GM12878 (cell line): ENCODE results near the gene TMEM255A. TPM values are rescaled to one million over a fixed set of nuclear protein-coding genes. Genes with fewer than 3 reads are reported as not detected.

ENCODE experiments used
- ATAC-seq: fragments of 200-7000 bp; cut with Tn5 transposase; 3 replicates; pipeline ENCODE4 v1.9.1; 2020; ENCODE audit warnings: mild to moderate bottlenecking, moderate library complexity
- BruUV-seq: library from RNA; stranded (reverse); fragments of 400-500 nt; replicated peaks from 2 replicates; lab custom pipeline; 2021; lab: Mats Ljungman, UMichigan
- CTCF ChIA-PET: fragments of 300-600 bp; sonication (Branson Sonifier 250); formaldehyde crosslinking; extraction: SDS; loops from one replicate; lab custom pipeline; 2021; ENCODE audit warnings: inconsistent platforms; lab: Yijun Ruan, JAX
- POLR2A ChIA-PET: fragments of 350-600 bp; formaldehyde crosslinking; extraction: SDS; loops from one replicate; lab custom pipeline; 2021; ENCODE audit warnings: inconsistent platforms; lab: Charles Lee
- RAD21 ChIA-PET: fragments of 300-600 bp; sonication (Branson Sonifier 250); formaldehyde crosslinking; loops from one replicate; lab custom pipeline; 2023; ENCODE audit warnings: antibody characterized with exemption; ENCODE audit not compliant: unreplicated experiment; lab: Charles Lee
- SMC1A ChIA-PET: fragments of 300-600 bp; sonication (Branson Sonifier 250); formaldehyde crosslinking; loops from one replicate; lab custom pipeline; 2023; ENCODE audit not compliant: unreplicated experiment, uncharacterized antibody; lab: Charles Lee
- DNase-seq: peaks from one replicate; pipeline ENCODE4 v3.0.0-alpha.2; 2011; ENCODE audit warnings: low read depth, low spot score
- FAIRE-seq: peaks from 3 replicates; lab custom pipeline; 2011; peaks lifted over from hg19 to GRCh38; lab: Jason Lieb, UNC
- H2AFZ ChIP-seq: 2 replicates; pipeline ENCODE4 v1.6.0; 2011; ENCODE audit warnings: low read depth, low read length, control low read depth; ENCODE audit not compliant: control insufficient read depth
- H3K27ac ChIP-seq: 2 replicates; pipeline ENCODE4 v1.5.1; 2011; ENCODE audit warnings: control low read depth; ENCODE audit not compliant: control insufficient read depth, insufficient read depth
- H3K27me3 ChIP-seq, 2 experiments: replicated peaks in 1 of 2; 2 replicates each; pipeline versions ENCODE4 v1.6.0 to v1.6.1; 2011; ENCODE audit warnings: low read length in 1 of 2; ENCODE audit not compliant: control insufficient read depth in 2 of 2, insufficient read depth in 2 of 2
- H3K36me3 ChIP-seq, 2 experiments: 2 replicates each; pipeline ENCODE4 v1.5.1; 2011; ENCODE audit warnings: low read length in 1 of 2; ENCODE audit not compliant: control insufficient read depth in 2 of 2, insufficient read depth in 2 of 2
- H3K4me1 ChIP-seq: 2 replicates; pipeline ENCODE4 v1.6.1; 2011; ENCODE audit warnings: mild to moderate bottlenecking, low read length, moderate library complexity, mixed read lengths; ENCODE audit not compliant: control insufficient read depth, insufficient read depth
- H3K4me2 ChIP-seq: 2 replicates; pipeline ENCODE4 v1.6.0; 2011; ENCODE audit warnings: control low read depth; ENCODE audit not compliant: control insufficient read depth, insufficient read depth
- H3K4me3 ChIP-seq: fragments of 200-600 bp; sonication (generic); 2 replicates; pipeline ENCODE4 v1.5.1; 2016
- H3K79me2 ChIP-seq: 2 replicates; pipeline ENCODE4 v1.6.0; 2011; ENCODE audit warnings: low read length; ENCODE audit not compliant: control insufficient read depth, insufficient read depth
- H3K9ac ChIP-seq: 2 replicates; pipeline ENCODE4 v1.8.0; 2011; ENCODE audit warnings: low read length, control low read depth, mixed read lengths; ENCODE audit not compliant: control insufficient read depth, insufficient read depth
- H3K9me3 ChIP-seq: replicated peaks from 3 replicates; pipeline ENCODE4 v1.5.1; 2011; ENCODE audit warnings: mild to moderate bottlenecking, low read length; ENCODE audit not compliant: control insufficient read depth, insufficient read depth
- H4K20me1 ChIP-seq: 2 replicates; pipeline ENCODE4 v1.6.0; 2011; ENCODE audit not compliant: control insufficient read depth, insufficient read depth
- CREB1 ChIP-seq: IDR thresholded peaks from 2 replicates; pipeline ENCODE4 v1.6.1; 2012; ENCODE audit warnings: low read depth, mild to moderate bottlenecking, inconsistent platforms
- CTCF ChIP-seq, 3 experiments: IDR thresholded peaks in 2 of 3; conservative IDR thresholded peaks in 1 of 3; 2 replicates each; pipeline ENCODE4 v1.5.1; 2011; ENCODE audit warnings: low read depth in 3 of 3, low read length in 3 of 3, mild to moderate bottlenecking in 3 of 3, control low read depth in 2 of 3, moderate library complexity in 2 of 3, inconsistent platforms in 1 of 3, mixed read lengths in 1 of 3; ENCODE audit not compliant: control insufficient read depth in 2 of 3, insufficient read depth in 1 of 3; ENCODE audit errors: extremely low read depth in 1 of 3
- RELB ChIP-seq: fragments of 450-650 bp; IDR thresholded peaks from 2 replicates; pipeline ENCODE4 v1.6.1; 2017; ENCODE audit warnings: low read depth, mild to moderate bottlenecking, moderate library complexity
- WGBS: methylation state at CpG from one replicate; pipeline ENCODE4 v1.1.6; 2016; ENCODE audit warnings: low lambda C conversion rate; ENCODE audit not compliant: insufficient replicate concordance, insufficient coverage; ENCODE audit errors: missing lambda C conversion rate; 5-methylcytosine and 5-hydroxymethylcytosine counted together
- in situ Hi-C: fragments of 300-500 bp; cut with MboI; formaldehyde crosslinking; loops from 9 replicates; pipeline ENCODE4 v1.14.3; 2018; ENCODE audit warnings: mixed read lengths
- intact Hi-C: fragments of 100-400 bp; cut with micrococcal nuclease; formaldehyde crosslinking; loops from one replicate; pipeline ENCODE4 v1.14.2; 2022; ENCODE audit not compliant: unreplicated experiment
- polyA plus RNA-seq, 11 experiments: library from polyadenylated mRNA; depleted of rRNA in 4 of 11; unstranded in 6 of 11; stranded (reverse) in 5 of 11; fragments of >200 nt; fragmentation: Nextera tagmentation in 4 of 11; fragmentation: Illumina TruSeq in 1 of 11; extraction: Ambion mirVana in 4 of 11; extraction: Trizol in 1 of 11; gene quantifications; 1 replicate in 1 of 11; 2 replicates in 10 of 11; pipeline versions ENCODE4 v1.2.1 to v1.2.3, GENCODE V29; 2011 to 2016; ENCODE audit warnings: inconsistent platforms in 2 of 11, missing spikeins in 2 of 11, low read depth in 1 of 11
- total RNA-seq, 4 experiments: library from RNA; depleted of rRNA in 3 of 4; stranded (reverse); fragments of >200 nt in 3 of 4; fragmentation: Illumina TruSeq in 1 of 4; extraction: Trizol in 1 of 4; gene quantifications; 2 replicates each; pipeline versions ENCODE4 v1.2.1 to v1.2.3, GENCODE V29; 2013 to 2021

TMEM255A gene
- total and polyA plus RNA-seq, 10 of the 15 experiments (the other 5 are each of a cell fraction or from before 2014, with no cell fraction given): 0.90 to 5.4 (median 1.3) TPM

- BruUV-seq: no TSS peak
- no peak for ATAC-seq
- Histone ChIP-seq H3K27me3 (no peaks in the 10 kb centered on the region), H3K4me3 (no peak overlapping the region), H3K36me3 (no peaks in the 10 kb centered on the region), H2AFZ (no peak overlapping the region), H3K79me2 (no peaks in the 10 kb centered on the region), H3K4me1 (no peaks in the 10 kb centered on the region), H3K9ac (no peak overlapping the region), H3K9me3 (no peaks in the 10 kb centered on the region; the same call in 2 of the 3 replicates), H3K4me2 (no peak overlapping the region), H3K27ac (no peak overlapping the region), H4K20me1 (no peaks in the 10 kb centered on the region)
- in situ Hi-C loops: no loop called here
- ChIA-PET RAD21 (no interaction called here), CTCF (interaction anchor here (1.4 to 2.6 kb wide), 2 partner anchors 14 to 81 kb away, joined by 3 to 12 read pairs; no protein-coding TSS in a partner anchor), SMC1A (interaction anchor here (2.0 kb wide), 1 partner anchor 15 kb away, joined by 6 read pairs; no protein-coding TSS in a partner anchor), POLR2A (no interaction called here)
- no peak for DNase-seq
- no peak for FAIRE-seq
- intact Hi-C loops: no loop called here
- TF ChIP-seq RELB: no peak
- TF ChIP-seq CREB1: no peak
Measured at GRCh38 chrX:120294651-120295050, 16.6 kb downstream of the TMEM255A start.

- POLR2A ChIA-PET: no interaction called here
- in situ Hi-C loops (no loop called here), intact Hi-C loops (no loop called here)
- SMC1A ChIA-PET: interaction anchor here (1.1 to 1.8 kb wide), 4 partner anchors 9 to 17 kb away, joined by 3 to 6 read pairs (median 4); no protein-coding TSS in a partner anchor
- Histone ChIP-seq H3K9me3 (no peaks in the 10 kb centered on the region; the same call in 2 of the 3 replicates), H3K4me2 (no peak overlapping the region), H3K36me3 (no peaks in the 10 kb centered on the region), H3K9ac (no peak overlapping the region), H3K79me2 (no peaks in the 10 kb centered on the region), H3K27me3 (no peaks in the 10 kb centered on the region), H3K4me3 (no peak overlapping the region), H2AFZ (no peak overlapping the region), H3K4me1 (peaks cover 5% of the 10 kb centered on the region), H4K20me1 (no peaks in the 10 kb centered on the region), H3K27ac (no peak overlapping the region)
- no TSS peak for BruUV-seq
- FAIRE-seq (no peak), ATAC-seq (no peak), DNase-seq (no peak)
- 30% methylated on average over 2 of the region's 2 CpGs for WGBS
- RAD21 ChIA-PET: interaction anchor here (1.4 to 2.0 kb wide), 2 partner anchors 9 to 24 kb away, joined by 3 to 7 read pairs; no protein-coding TSS in a partner anchor
- CTCF ChIA-PET: interaction anchor here (0.8 to 0.9 kb wide), 2 partner anchors 32 to 52 kb away, joined by 3 to 4 read pairs; no protein-coding TSS in a partner anchor
- TF ChIP-seq CTCF (IDR thresholded peaks at IDR 0.05 in 2 of 3, conservative IDR thresholded peaks at IDR 0.05 in 1 of 3; ENCODE audit: control insufficient read depth in 2 of 3, extremely low read depth in 1 of 3, insufficient read depth in 1 of 3, low read depth in 3 of 3, low read length in 3 of 3): no peak
Measured at GRCh38 chrX:120293015-120293414, 18.2 kb downstream of the TMEM255A start.
